ENCODE results near the gene FOXE3. TPM values are rescaled to one million over a fixed set of nuclear protein-coding genes. Genes with fewer than 3 reads are reported as not detected.

The FOXE3 gene
- total and polyA plus RNA-seq, 2 donors (not counting 3 experiments of a cell fraction or from before 2014, with no cell fraction given), result not detected

DNA sequence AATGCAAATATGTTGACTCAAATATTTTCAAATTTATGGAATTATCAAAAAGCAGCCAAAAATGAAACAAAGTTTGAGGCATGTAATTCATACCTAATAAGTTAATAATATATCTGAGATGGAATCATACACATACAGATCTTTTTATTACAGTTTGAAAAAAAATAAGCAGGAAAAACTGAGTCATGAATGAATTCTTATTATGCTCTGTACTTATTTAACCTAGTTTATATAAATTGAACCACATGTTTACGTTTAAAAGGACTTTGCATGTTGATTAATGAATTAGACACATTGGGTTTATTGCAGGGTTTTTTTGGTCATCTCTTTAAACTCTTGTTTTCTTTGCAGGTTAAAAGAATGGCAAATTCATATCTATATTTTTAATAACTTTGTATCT, 41.6 kb upstream of the FOXE3 start:
- dilution Hi-C loops (cut with MboI; ENCODE audit: extremely low pct_ligation_motif_present, low sequenced_read_pairs), result no loop called here
- no peak overlapping the region for H3K4me2 ChIP-seq (ENCODE audit: insufficient read depth, low read length)
- H3K9ac ChIP-seq (replicated peaks; ENCODE audit: extremely low read depth, insufficient read depth, low read length), result no peak overlapping the region
- intact Hi-C loops (cut with micrococcal nuclease), result no loop called here
- H3K9me1 ChIP-seq (replicated peaks; ENCODE audit: control insufficient read depth, extremely low read depth, insufficient read depth, low read length), result no peaks in the 10 kb centered on the region
- H3K27me3 ChIP-seq (ENCODE audit: control insufficient read depth in 2 of 2, insufficient read depth in 2 of 2, low read length in 2 of 2), result no peaks in the 10 kb centered on the region
- CTCF ChIA-PET, result no interaction called here
- H3K4me1 ChIP-seq (ENCODE audit: control insufficient read depth, extremely low read depth, insufficient read depth, low read length), result no peaks in the 10 kb centered on the region
- no peaks in the 10 kb centered on the region for H4K20me1 ChIP-seq (replicated peaks; ENCODE audit: control insufficient read depth, extremely low read depth, insufficient read depth, low read length)
- no peaks in the 10 kb centered on the region for H3K79me2 ChIP-seq (ENCODE audit: control insufficient read depth, insufficient read depth, low read length)
- TF ChIP-seq, protein P1, sequence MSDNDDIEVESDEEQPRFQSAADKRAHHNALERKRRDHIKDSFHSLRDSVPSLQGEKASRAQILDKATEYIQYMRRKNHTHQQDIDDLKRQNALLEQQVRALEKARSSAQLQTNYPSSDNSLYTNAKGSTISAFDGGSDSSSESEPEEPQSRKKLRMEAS (IDR thresholded peaks at IDR 0.05; ENCODE audit: insufficient read depth, insufficient read length), result no peak
- TF ChIP-seq POLR2A (IDR thresholded peaks at IDR 0.05; ENCODE audit: low read depth, low read length), result no peak
- TF ChIP-seq, protein P2, sequence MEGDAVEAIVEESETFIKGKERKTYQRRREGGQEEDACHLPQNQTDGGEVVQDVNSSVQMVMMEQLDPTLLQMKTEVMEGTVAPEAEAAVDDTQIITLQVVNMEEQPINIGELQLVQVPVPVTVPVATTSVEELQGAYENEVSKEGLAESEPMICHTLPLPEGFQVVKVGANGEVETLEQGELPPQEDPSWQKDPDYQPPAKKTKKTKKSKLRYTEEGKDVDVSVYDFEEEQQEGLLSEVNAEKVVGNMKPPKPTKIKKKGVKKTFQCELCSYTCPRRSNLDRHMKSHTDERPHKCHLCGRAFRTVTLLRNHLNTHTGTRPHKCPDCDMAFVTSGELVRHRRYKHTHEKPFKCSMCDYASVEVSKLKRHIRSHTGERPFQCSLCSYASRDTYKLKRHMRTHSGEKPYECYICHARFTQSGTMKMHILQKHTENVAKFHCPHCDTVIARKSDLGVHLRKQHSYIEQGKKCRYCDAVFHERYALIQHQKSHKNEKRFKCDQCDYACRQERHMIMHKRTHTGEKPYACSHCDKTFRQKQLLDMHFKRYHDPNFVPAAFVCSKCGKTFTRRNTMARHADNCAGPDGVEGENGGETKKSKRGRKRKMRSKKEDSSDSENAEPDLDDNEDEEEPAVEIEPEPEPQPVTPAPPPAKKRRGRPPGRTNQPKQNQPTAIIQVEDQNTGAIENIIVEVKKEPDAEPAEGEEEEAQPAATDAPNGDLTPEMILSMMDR (IDR thresholded peaks at IDR 0.05; ENCODE audit: extremely low read depth in 1 of 2, insufficient read depth in 1 of 2, low read depth in 1 of 2, low read length in 2 of 2), result no peak
- TF ChIP-seq POLR2AphosphoS5 (IDR thresholded peaks at IDR 0.05; ENCODE audit: insufficient read depth, low read depth, low read length), result no peak
- TF ChIP-seq EZH2 (IDR thresholded peaks at IDR 0.05; ENCODE audit: borderline replicate concordance, low read depth, low read length, severe bottlenecking), result no peak
- no peak for TF ChIP-seq GATA2 (IDR thresholded peaks at IDR 0.05; ENCODE audit: insufficient read depth, insufficient read length, low read depth, low read length)
- no peak for TF ChIP-seq JUN (IDR thresholded peaks at IDR 0.05; ENCODE audit: borderline replicate concordance, insufficient read depth, insufficient read length, low read depth)
- TF ChIP-seq FOS (IDR thresholded peaks at IDR 0.05; ENCODE audit: borderline replicate concordance, insufficient read depth, low read length), result no peak
- no peak for TF ChIP-seq MYC (IDR thresholded peaks at IDR 0.05; ENCODE audit: low read depth, low read length)
- peaks cover 5 to 21% of the 10 kb centered on the region in 2 experiments for H3K36me3 ChIP-seq (ENCODE audit: control insufficient read depth in 2 of 2, extremely low read depth in 1 of 2, insufficient read depth in 2 of 2, low read length in 2 of 2)
- no peaks in the 10 kb centered on the region for H3K9me3 ChIP-seq (replicated peaks; ENCODE audit: control insufficient read depth, insufficient read depth, low read length)
- no peak overlapping the region for H3K4me3 ChIP-seq (replicated peaks in 1 of 3; ENCODE audit: insufficient read depth in 1 of 3, low read depth in 1 of 3, low read length in 3 of 3)
- no TSS peak for BruUV-seq (replicated peaks)
- no peak for DNase-seq (ENCODE audit: low read depth, low spot score)
- POLR2A ChIA-PET, result no interaction called here
- H2AFZ ChIP-seq (ENCODE audit: low read depth, low read length), result no peak overlapping the region
- H3K27ac ChIP-seq (ENCODE audit: insufficient read depth, low read depth, low read length), result no peak overlapping the region
- no peak for FAIRE-seq

All from endothelial cell of umbilical vein (primary cell).